ENCODE results near the gene NAA30. TPM values are rescaled to one million over a fixed set of nuclear protein-coding genes. Genes with fewer than 3 reads are reported as not detected.

NAA30 gene
- total RNA-seq, 1 donor from 2014 or later: 18.7 TPM

GRCh38 chr14:57390806-57391516, 575 bp downstream of the NAA30 start:
- intact Hi-C loops (cut with DNase I): no loop called here
- ATAC-seq (peak; percentile 46), DNase-seq (ENCODE audit: low spot score) (peak; percentile 68)

- ATAC-seq (no peak), DNase-seq (ENCODE audit: low spot score) (no peak)
- intact Hi-C loops (cut with DNase I): no loop called here
These were observed 1.3 kb downstream of the NAA30 start for GRCh38 chr14:57391517-57392195.

- DNase-seq (ENCODE audit: low spot score): no peak
- intact Hi-C loops (cut with DNase I): no loop called here
- no peak for ATAC-seq
These were observed 2.4 kb downstream of the NAA30 start for GRCh38 chr14:57392830-57393229.

- DNase-seq (ENCODE audit: low spot score): no peak
- ATAC-seq: no peak
- intact Hi-C loops (cut with DNase I): no loop called here
These were observed 10.4 kb downstream of the NAA30 start for GRCh38 chr14:57400556-57401494.

GRCh38 chr14:57401501-57401900, 11.1 kb downstream of the NAA30 start:
- intact Hi-C loops (cut with DNase I): no loop called here
- DNase-seq (ENCODE audit: low spot score): no peak

GRCh38 chr14:57402173-57402852, 11.9 kb downstream of the NAA30 start:
- no peak for ATAC-seq
- intact Hi-C loops (cut with DNase I): no loop called here
- no peak for DNase-seq (ENCODE audit: low spot score)

More at GRCh38 chr14:57401501-57401900, 11.1 kb downstream of the NAA30 start:
- ATAC-seq: no peak

- intact Hi-C loops (cut with DNase I): no loop called here
- DNase-seq (ENCODE audit: low spot score): no peak
- no peak for ATAC-seq
These were observed 13.1 kb downstream of the NAA30 start for GRCh38 chr14:57403521-57403864.

- intact Hi-C loops (cut with DNase I): no loop called here
- ATAC-seq: no peak
- no peak for DNase-seq (ENCODE audit: low spot score)
These were observed 15.2 kb downstream of the NAA30 start for GRCh38 chr14:57405562-57405961.

- intact Hi-C loops (cut with DNase I): no loop called here
- no peak for ATAC-seq
- DNase-seq (ENCODE audit: low spot score): no peak
These were observed 17.7 kb downstream of the NAA30 start for GRCh38 chr14:57408037-57408436.

- no peak for ATAC-seq
- no peak for DNase-seq (ENCODE audit: low spot score)
- intact Hi-C loops (cut with DNase I): no loop called here
These were observed 18.2 kb downstream of the NAA30 start for GRCh38 chr14:57408634-57409033.

GRCh38 chr14:57412341-57412740, 22.0 kb downstream of the NAA30 start:
- DNase-seq (ENCODE audit: low spot score): no peak
- no peak for ATAC-seq
- intact Hi-C loops (cut with DNase I): no loop called here

GRCh38 chr14:57413849-57414248, 23.5 kb downstream of the NAA30 start:
- intact Hi-C loops (cut with DNase I): no loop called here
- no peak for DNase-seq (ENCODE audit: low spot score)
- ATAC-seq: no peak

GRCh38 chr14:57417228-57417627, 26.8 kb downstream of the NAA30 start:
- ATAC-seq (no peak), DNase-seq (ENCODE audit: low spot score) (no peak)

GRCh38 chr14:57418999-57419398, 28.6 kb downstream of the NAA30 start:
- intact Hi-C loops (cut with DNase I): no loop called here
- ATAC-seq (no peak), DNase-seq (ENCODE audit: low spot score) (no peak)

More at GRCh38 chr14:57417228-57417627, 26.8 kb downstream of the NAA30 start:
- intact Hi-C loops (cut with DNase I): no loop called here

- intact Hi-C loops (cut with DNase I): no loop called here
- DNase-seq (ENCODE audit: low spot score) (no peak), ATAC-seq (no peak)
These were observed 29.6 kb downstream of the NAA30 start for GRCh38 chr14:57420033-57420432.

GRCh38 chr14:57420986-57421385, 30.6 kb downstream of the NAA30 start:
- intact Hi-C loops (cut with DNase I): no loop called here
- DNase-seq (ENCODE audit: low spot score): no peak
- ATAC-seq: no peak

GRCh38 chr14:57435923-57436322, 45.5 kb downstream of the NAA30 start:
- intact Hi-C loops (cut with DNase I): no loop called here
- ATAC-seq (no peak), DNase-seq (ENCODE audit: low spot score) (no peak)

GRCh38 chr14:57461777-57462320, 71.5 kb downstream of the NAA30 start:
- DNase-seq (ENCODE audit: low spot score) (no peak), ATAC-seq (no peak)
- intact Hi-C loops (cut with DNase I): no loop called here

- intact Hi-C loops (cut with DNase I): no loop called here
- DNase-seq (ENCODE audit: low spot score): no peak
- ATAC-seq: no peak
These were observed 72.2 kb downstream of the NAA30 start for GRCh38 chr14:57462551-57462950.
